GM21576 (cell line): ENCODE data around the gene MT1M.
"Not testable (repeated sequence)": the region's sequence is repeated elsewhere in the genome, so short reads cannot be mapped to it uniquely, and the experiment has no call there.

Experiments used
- ATAC-seq: cut with Tn5 transposase; IDR thresholded peaks from one replicate; pipeline ENCODE4 v1.9.1; 2021; ENCODE audit warnings: mild to moderate bottlenecking, moderate library complexity; ENCODE audit not compliant: unreplicated experiment

The MT1M gene

DNA sequence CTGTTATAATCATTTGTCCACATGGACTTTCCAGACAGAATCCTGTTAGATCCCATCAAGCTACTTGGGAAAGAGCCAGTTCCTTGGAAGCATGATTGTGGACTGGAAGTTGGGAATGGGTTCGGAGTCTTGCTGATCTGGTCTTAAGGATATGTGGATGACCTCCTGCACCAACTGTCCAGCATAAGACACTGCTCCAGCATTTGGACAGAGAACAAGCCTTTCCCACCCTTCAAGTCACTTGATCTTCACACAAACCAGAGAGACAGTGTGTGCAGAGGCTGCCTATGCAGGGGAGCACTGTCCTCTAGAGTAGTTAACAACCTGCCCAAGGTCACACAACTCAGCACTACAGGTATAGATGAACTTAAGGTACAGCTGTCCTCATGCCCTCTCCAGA lies 13.4 kb downstream of the MT1M start:
- ATAC-seq, result no peak

GRCh38 chr16:56647641-56648431 lies 15.4 kb downstream of the MT1M start:
- no peak for ATAC-seq

- ATAC-seq, result no peak
These were observed 16.8 kb downstream of the MT1M start for GRCh38 chr16:56649271-56649670.

DNA sequence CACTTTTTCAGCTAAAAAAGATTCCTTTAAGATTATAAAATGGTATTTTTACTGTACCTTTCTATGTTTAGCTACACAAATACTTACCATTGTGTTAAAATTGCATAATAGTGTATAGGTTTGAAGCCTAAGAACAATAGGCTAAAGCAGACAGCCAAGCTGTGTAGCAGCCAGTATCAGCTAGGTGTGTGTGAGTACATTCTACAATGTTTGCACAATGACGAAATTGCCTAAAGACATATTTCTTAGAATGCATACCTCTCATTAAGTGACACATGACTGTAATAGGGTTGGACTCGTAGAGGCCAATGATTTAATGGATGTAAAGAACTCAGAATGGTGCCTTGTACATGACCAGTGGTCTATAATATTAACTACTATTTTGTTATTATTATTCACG lies 17.4 kb downstream of the MT1M start:
- ATAC-seq, result no peak

- no peak for ATAC-seq
These were observed 19.1 kb downstream of the MT1M start, which contains the start of gene MT1B for GRCh38 chr16:56651586-56651985. MT1B (plus strand) TSS chr16:56651886; CDS start chr16:56651954, 68 bp downstream.

GRCh38 chr16:56652600-56652999 lies 20.1 kb downstream of the MT1M start:
- ATAC-seq, result no peak

DNA sequence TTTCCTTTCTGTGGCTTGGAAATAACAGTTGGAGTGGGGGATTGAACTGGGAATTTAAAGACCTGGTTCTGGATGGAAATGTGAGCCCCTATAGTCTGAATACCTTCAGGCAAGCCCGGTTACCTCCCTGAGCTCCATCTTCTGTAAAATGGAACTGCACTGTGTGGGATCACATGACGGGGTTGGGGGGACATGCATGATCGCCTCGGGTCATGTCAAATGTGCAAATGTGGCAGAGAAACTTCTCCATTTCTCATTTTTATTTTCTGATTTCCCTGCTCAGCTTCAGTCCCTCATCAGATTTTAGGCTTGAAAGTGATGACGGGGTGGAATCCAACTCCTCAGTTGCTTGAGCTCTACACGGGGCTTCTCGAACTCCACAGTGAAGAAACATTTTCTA lies 20.8 kb downstream of the MT1M start:
- no peak for ATAC-seq

- no peak for ATAC-seq
These were observed 25.3 kb downstream of the MT1M start, which contains the start of gene MT1F for GRCh38 chr16:56657555-56658326. MT1F (plus strand) TSS chr16:56657959; CDS start chr16:56658059, 100 bp downstream.

DNA sequence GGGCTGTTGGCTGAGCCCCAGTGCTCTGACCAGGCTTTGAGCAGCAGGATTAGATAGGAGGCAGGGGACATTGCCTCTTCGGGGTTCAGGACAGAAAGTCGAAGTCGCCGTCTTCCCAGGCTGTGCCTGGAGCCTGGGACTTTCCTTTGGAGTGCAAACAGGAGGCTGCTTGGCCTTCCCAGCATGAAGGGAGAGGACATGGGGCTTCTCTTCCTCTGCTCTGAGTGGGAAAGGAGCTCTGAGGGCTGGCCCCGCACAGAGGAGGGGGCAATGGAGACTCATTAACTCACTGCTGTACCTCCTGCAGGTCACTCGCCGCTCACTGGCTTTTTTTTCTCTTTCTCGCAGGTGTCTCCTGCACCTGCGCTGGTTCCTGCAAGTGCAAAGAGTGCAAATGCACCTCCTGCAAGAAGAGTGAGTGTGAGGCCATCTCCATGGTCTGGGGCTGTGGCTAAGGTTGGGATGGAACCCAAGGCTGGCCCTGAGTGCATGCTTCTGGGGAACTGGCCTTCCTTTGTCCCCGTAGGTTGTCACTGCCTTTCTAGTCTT lies 25.9 kb downstream of the MT1M start:
- ATAC-seq, result no peak

- no peak for ATAC-seq
These were observed 30.2 kb downstream of the MT1M start for GRCh38 chr16:56662357-56663354.

DNA sequence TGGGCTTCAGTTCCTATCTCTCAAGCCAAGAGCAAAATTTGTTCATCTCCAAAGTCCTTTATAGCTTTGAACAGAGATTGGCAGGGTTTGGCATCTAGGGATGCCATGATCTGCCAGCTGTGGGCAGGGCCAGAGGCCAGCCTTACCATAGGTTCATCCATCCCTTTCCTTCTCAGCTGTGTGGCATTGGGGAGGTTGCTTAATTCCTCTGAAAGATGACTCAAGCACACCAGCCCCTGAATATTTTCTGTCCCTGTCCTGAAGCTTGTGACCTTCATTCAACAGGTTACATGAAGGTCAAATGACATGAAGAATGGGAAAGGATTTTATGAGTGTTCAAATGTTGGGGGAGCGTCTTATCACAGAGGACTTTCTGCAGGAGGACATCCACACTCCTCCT lies 32.0 kb downstream of the MT1M start:
- ATAC-seq, result no peak

- not testable (repeated sequence) for ATAC-seq
These were observed 33.1 kb downstream of the MT1M start for GRCh38 chr16:56665286-56666261.

DNA sequence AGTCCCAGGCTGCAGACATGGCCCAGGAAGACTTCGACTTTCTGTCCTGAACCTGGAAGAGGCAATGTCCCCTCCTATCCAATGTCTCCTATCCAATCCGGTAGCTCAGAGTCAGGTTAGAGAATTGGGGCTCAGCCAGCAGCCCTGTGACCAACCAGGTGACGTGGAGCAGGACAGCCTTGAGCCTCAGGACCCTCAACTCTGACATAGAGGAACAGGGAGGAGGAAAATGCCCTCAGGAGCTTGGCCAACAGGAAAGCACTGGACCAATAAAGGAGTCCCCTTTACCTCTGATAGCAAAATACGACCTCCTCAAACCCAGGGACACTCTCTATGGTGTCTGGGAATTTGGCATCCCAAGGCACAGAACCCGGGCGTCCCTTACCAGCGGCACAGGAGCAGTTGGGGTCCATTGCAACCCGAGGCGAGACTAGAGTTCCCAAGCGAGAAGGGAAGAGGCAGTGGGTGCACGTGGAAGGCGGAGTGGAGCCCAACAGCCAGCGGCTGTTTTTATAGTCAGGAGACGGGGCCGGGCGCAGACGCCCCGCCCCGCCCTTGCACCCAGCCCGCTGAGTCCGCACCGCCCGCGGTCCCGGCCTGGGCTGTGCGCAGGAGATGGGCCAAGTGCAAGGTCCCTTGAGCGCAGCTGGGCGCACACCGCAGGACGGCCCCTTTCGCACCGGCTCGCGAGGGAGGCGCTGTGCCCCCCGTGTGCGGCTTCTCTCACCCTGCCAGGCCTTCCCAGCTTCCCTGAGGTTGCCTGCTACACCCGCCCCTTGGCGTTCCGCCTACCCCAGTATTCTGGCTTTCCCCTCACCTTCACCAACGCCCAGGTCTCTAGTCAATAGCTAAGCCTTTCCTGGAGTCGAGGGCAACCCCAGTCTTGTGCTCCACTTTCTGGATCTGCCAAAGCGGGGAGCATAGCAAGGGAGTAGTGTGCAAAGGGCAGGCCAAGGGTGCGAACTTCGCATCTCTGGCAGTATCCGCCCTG lies 35.4 kb downstream of the MT1M start, which contains the start of gene MT1G:
MT1G (minus strand) TSS at position 485 of the 991 bp plus-strand sequence; CDS start at position 413, 72 bp downstream.
- ATAC-seq, result no peak

DNA sequence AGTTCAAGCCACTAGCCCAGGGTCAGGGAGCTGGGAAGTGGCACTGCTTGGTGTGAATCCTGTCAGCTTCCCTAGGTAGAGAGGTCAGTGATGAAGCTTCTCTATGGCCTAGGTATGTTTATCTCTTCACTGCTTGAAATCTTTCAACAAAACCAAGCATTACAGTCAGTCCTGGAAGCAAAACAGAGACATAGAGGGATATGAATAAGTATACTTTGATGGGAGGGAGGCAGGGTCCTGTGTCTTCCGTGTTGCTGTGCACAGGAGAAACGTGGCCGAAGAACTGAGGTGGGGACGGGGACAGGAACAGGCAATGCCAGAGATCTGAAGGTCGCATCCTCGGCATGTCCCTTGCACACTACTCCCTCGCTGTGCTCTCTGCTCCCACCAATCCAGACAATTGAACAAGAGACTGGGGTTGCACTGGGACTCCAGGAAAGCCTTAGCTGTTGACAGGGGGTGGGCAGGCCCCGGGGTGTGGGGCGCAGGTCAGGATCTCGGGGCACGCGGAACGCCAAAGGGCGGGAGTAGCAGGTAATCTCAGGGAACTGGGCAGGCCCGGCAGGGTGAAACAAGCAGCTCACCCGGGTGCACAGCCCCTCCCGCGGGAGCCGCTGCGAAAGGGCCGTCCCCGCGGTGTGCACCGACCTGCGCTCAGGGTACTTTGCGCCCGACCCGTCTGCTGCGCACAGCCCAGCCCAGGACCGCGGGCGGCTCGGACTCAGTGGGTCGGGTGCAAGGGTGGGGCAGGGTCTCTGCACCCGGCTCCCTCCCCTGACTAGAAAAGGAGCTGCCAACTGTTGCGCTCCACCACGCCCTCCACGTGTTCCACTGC lies 36.8 kb downstream of the MT1M start, which contains the start of gene MT1H:
MT1H (plus strand) TSS at position 810 of the 835 bp plus-strand sequence. CDS start 71 bp downstream, outside the sequence.
- ATAC-seq, result no peak

- no peak for ATAC-seq
These were observed 37.6 kb downstream of the MT1M start for GRCh38 chr16:56669840-56670619.

DNA sequence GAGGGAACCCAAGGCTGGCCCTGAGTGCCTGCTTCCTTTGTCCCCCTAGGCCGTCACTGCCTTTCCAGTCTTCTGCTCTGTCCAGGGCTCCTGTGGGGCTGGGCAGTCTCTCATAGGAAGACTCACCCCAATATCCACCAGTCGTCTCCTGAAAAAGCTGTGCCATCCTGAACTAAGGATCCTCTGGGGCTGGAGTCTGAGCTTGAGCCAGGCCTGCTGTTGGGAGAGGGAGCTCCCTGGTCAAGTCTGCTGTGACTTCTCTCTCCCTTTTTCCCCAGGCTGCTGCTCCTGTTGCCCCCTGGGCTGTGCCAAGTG lies 38.1 kb downstream of the MT1M start:
- no peak for ATAC-seq
